OCI-LY1 (cell line): Measurements from ENCODE around the gene SEMA3C.

Source experiments
- H2AFZ ChIP-seq: fragments of 200-600 bp; sonication (generic), shearing (Covaris generic); 2 replicates; pipeline ENCODE4 v1.6.0; 2014; ENCODE audit warnings: antibody characterized with exemption, mild to moderate bottlenecking, low read length
- H3F3A ChIP-seq: fragments of 200-600 bp; sonication (generic), shearing (Covaris generic); 2 replicates; pipeline ENCODE4 v1.6.0; 2014; ENCODE audit warnings: mild to moderate bottlenecking, antibody characterized with exemption, low read length, moderate library complexity; ENCODE audit not compliant: insufficient read depth
- H3K27ac ChIP-seq: fragments of 200-600 bp; sonication (generic); 2 replicates; pipeline ENCODE4 v1.5.1; 2014; ENCODE audit warnings: low read length, mixed run types, mild to moderate bottlenecking, low read depth; ENCODE audit not compliant: poor library complexity, severe bottlenecking
- H3K27me3 ChIP-seq: fragments of 200-600 bp; sonication (generic); 2 replicates; pipeline ENCODE4 v1.6.0; 2014; ENCODE audit warnings: antibody characterized with exemption, mild to moderate bottlenecking, low read length, moderate library complexity; ENCODE audit not compliant: insufficient read depth
- H3K36me3 ChIP-seq: fragments of 200-600 bp; sonication (generic); 2 replicates; pipeline ENCODE4 v1.6.1; 2014; ENCODE audit warnings: mild to moderate bottlenecking, antibody characterized with exemption, low read length, moderate library complexity, mixed read lengths; ENCODE audit not compliant: insufficient read depth
- H3K4me1 ChIP-seq: fragments of 200-600 bp; sonication (generic); 2 replicates; pipeline ENCODE4 v1.5.1; 2014; ENCODE audit warnings: mild to moderate bottlenecking, low read length, moderate library complexity; ENCODE audit not compliant: insufficient read depth, severe bottlenecking
- H3K4me2 ChIP-seq: fragments of 200-600 bp; sonication (generic), shearing (Covaris generic); 2 replicates; pipeline ENCODE4 v1.6.1; 2014; ENCODE audit warnings: low read length
- H3K4me3 ChIP-seq: fragments of 200-600 bp; sonication (generic); 2 replicates; pipeline ENCODE4 v1.5.1; 2014; ENCODE audit warnings: low read length, low read depth, mild to moderate bottlenecking, mixed read lengths; ENCODE audit not compliant: poor library complexity, severe bottlenecking
- H3K79me2 ChIP-seq: fragments of 200-600 bp; shearing (Covaris generic); 2 replicates; pipeline ENCODE4 v1.6.1; 2016; ENCODE audit warnings: mixed run types, low read length, mixed read lengths; ENCODE audit not compliant: insufficient read depth
- H3K9ac ChIP-seq: fragments of 200-600 bp; sonication (generic), shearing (Covaris generic); 2 replicates; pipeline ENCODE4 v1.6.1; 2014; ENCODE audit warnings: mild to moderate bottlenecking, low read length, mixed read lengths
- H3K9me2 ChIP-seq: fragments of 200-600 bp; sonication (generic), shearing (Covaris generic); 2 replicates; pipeline ENCODE4 v1.6.1; 2014; ENCODE audit warnings: low read depth, mild to moderate bottlenecking, low read length, mixed read lengths
- H3K9me3 ChIP-seq: fragments of 200-600 bp; shearing (Covaris generic); 2 replicates; pipeline ENCODE4 v1.6.1; 2014; ENCODE audit warnings: low read length, mixed read lengths
- H4K20me1 ChIP-seq: fragments of 200-600 bp; sonication (generic), shearing (Covaris generic); 2 replicates; pipeline ENCODE4 v1.6.0; 2016; ENCODE audit warnings: mild to moderate bottlenecking, low read length; ENCODE audit not compliant: insufficient read depth
- CTCF ChIP-seq: fragments of 200-600 bp; sonication (generic), shearing (Covaris generic); IDR thresholded peaks from 2 replicates; pipeline ENCODE4 v1.5.1; 2017; ENCODE audit warnings: mild to moderate bottlenecking, antibody characterized with exemption, low read length, moderate library complexity, mixed read lengths
- EZH2 ChIP-seq: fragments of 200-600 bp; sonication (generic), shearing (Covaris generic); IDR thresholded peaks from 2 replicates; pipeline ENCODE4 v1.8.0; 2017; ENCODE audit warnings: borderline replicate concordance, mixed run types, mild to moderate bottlenecking, antibody characterized with exemption, low read length, moderate library complexity, mixed read lengths

The SEMA3C gene

GRCh38 chr7:80907612-80908011 is 11.2 kb downstream of the SEMA3C start:
- Histone ChIP-seq H3K36me3 (no peaks in the 10 kb centered on the region), H3K79me2 (no peaks in the 10 kb centered on the region), H3K9me2 (no peaks in the 10 kb centered on the region), H3F3A (no peaks in the 10 kb centered on the region), H3K4me2 (no peak overlapping the region), H3K9me3 (no peaks in the 10 kb centered on the region), H3K9ac (no peak overlapping the region), H3K27ac (no peak overlapping the region), H4K20me1 (no peaks in the 10 kb centered on the region), H3K4me3 (no peak overlapping the region), H3K27me3 (no peaks in the 10 kb centered on the region), H2AFZ (no peak overlapping the region), H3K4me1 (no peaks in the 10 kb centered on the region)
- no peak for TF ChIP-seq EZH2
- TF ChIP-seq CTCF, result no peak

DNA sequence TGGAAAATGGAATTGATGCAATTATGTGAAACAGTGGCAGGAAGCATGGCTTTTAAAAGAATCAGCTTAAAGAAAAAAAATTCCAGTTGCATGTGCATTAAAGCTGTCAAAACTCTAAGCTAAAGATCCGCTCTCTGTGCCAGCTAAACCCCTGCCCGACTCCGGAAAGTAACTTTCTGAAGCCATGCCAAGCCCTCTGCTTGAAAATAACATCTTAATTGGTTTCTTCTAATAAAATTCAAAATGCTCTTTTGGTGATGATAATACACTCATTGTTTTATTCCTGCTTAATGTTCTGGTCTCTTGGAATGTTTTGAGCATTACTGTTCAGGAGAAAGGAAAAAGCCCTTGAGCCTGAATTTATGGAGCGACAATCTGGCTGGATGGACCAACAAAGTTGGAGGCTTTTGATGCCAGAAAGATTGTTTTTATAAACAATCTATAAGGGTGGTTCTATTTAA is 11.7 kb downstream of the SEMA3C start:
- TF ChIP-seq EZH2 (no peak), CTCF (no peak)
- Histone ChIP-seq H4K20me1 (no peaks in the 10 kb centered on the region), H3K27me3 (no peaks in the 10 kb centered on the region), H3K79me2 (no peaks in the 10 kb centered on the region), H3K9ac (no peak overlapping the region), H3K4me3 (no peak overlapping the region), H3K4me2 (no peak overlapping the region), H3K4me1 (no peaks in the 10 kb centered on the region), H3F3A (no peaks in the 10 kb centered on the region), H2AFZ (no peak overlapping the region), H3K27ac (no peak overlapping the region), H3K9me2 (no peaks in the 10 kb centered on the region), H3K9me3 (no peaks in the 10 kb centered on the region), H3K36me3 (no peaks in the 10 kb centered on the region)

DNA sequence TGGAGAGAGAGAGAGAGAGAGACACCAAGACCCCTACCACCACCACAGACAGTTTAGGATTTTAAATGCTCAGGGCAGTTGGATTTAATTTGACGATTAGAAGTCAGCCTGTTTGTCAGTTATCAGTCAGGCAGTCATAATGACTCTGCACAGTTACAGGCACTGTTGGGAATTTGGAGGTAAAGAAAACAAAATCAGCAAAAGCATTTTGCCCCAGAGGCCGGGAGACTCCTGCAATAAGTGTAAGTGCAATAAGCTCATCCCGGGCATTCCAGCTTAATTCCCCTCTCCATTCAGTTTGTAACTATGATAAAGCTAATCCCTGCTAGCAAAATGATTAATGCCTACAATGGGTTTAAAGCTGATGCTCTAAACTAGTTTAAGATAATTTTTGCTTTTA is 13.5 kb downstream of the SEMA3C start:
- no peak overlapping the region for H3K27ac ChIP-seq
- no peaks in the 10 kb centered on the region for H3K79me2 ChIP-seq
- no peaks in the 10 kb centered on the region for H3K4me1 ChIP-seq

More for the DNA sequence above, 13.5 kb downstream of the SEMA3C start:
- Histone ChIP-seq H3K9me2 (no peaks in the 10 kb centered on the region), H3K36me3 (no peaks in the 10 kb centered on the region), H3K27me3 (no peaks in the 10 kb centered on the region), H3K9ac (no peak overlapping the region), H2AFZ (no peak overlapping the region), H3K4me3 (no peak overlapping the region), H3K9me3 (no peaks in the 10 kb centered on the region), H3F3A (no peaks in the 10 kb centered on the region), H4K20me1 (no peaks in the 10 kb centered on the region), H3K4me2 (no peak overlapping the region)
- TF ChIP-seq CTCF (no peak), EZH2 (no peak)
